Measurements from ENCODE around the gene ACOXL. TPM values are rescaled to one million over a fixed set of nuclear protein-coding genes. Genes with fewer than 3 reads are reported as not detected.
A peak's percentile ranks its signal among the peaks of the same experiment; 100 is the strongest.

The ACOXL gene
- total RNA-seq, 1 donor from 2014 or later = 0.20 TPM

GRCh38 chr2:110869472-110870446 lies 137.4 kb downstream of the ACOXL start:
- ATAC-seq (ENCODE audit: low read depth) = no peak
- Mint-ChIP-seq H3K27me3 (peaks cover 6% of the 10 kb centered on the region), H3K27ac (no peak overlapping the region)

GRCh38 chr2:110870545-110870944 lies 138.2 kb downstream of the ACOXL start:
- intact Hi-C loops (cut with micrococcal nuclease) = no loop called here
- Mint-ChIP-seq H3K27ac (no peak overlapping the region), H3K9me3 (no peaks in the 10 kb centered on the region), H3K36me3 (ENCODE audit: low read depth) (no peaks in the 10 kb centered on the region), H3K4me3 (no peak overlapping the region), H3K27me3 (peaks cover 6% of the 10 kb centered on the region), H3K4me1 (peaks cover 22% of the 10 kb centered on the region)
- DNase-seq (no peak), ATAC-seq (ENCODE audit: low read depth) (no peak)
- TF ChIP-seq, protein P1, sequence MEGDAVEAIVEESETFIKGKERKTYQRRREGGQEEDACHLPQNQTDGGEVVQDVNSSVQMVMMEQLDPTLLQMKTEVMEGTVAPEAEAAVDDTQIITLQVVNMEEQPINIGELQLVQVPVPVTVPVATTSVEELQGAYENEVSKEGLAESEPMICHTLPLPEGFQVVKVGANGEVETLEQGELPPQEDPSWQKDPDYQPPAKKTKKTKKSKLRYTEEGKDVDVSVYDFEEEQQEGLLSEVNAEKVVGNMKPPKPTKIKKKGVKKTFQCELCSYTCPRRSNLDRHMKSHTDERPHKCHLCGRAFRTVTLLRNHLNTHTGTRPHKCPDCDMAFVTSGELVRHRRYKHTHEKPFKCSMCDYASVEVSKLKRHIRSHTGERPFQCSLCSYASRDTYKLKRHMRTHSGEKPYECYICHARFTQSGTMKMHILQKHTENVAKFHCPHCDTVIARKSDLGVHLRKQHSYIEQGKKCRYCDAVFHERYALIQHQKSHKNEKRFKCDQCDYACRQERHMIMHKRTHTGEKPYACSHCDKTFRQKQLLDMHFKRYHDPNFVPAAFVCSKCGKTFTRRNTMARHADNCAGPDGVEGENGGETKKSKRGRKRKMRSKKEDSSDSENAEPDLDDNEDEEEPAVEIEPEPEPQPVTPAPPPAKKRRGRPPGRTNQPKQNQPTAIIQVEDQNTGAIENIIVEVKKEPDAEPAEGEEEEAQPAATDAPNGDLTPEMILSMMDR (IDR thresholded peaks at IDR 0.05) = no peak
- POLR2A ChIA-PET = no interaction called here
- CTCF ChIA-PET = no interaction called here

More at GRCh38 chr2:110869472-110870446, 137.4 kb downstream of the ACOXL start:
- no peak overlapping the region for H3K4me3 Mint-ChIP-seq
- intact Hi-C loops (cut with micrococcal nuclease) = no loop called here
- H3K4me1 Mint-ChIP-seq = peaks cover 20% of the 10 kb centered on the region
- ChIA-PET POLR2A (no interaction called here), CTCF (no interaction called here)
- no peaks in the 10 kb centered on the region for H3K36me3 Mint-ChIP-seq (ENCODE audit: low read depth)
- H3K9me3 Mint-ChIP-seq = no peaks in the 10 kb centered on the region
- TF ChIP-seq, protein P1 (IDR thresholded peaks at IDR 0.05) = no peak
- DNase-seq = no peak

- intact Hi-C loops (cut with micrococcal nuclease) = no loop called here
- Mint-ChIP-seq H3K27me3 (peaks cover 4% of the 10 kb centered on the region), H3K9me3 (no peaks in the 10 kb centered on the region), H3K4me3 (no peak overlapping the region), H3K27ac (no peak overlapping the region), H3K36me3 (ENCODE audit: low read depth) (no peaks in the 10 kb centered on the region), H3K4me1 (peaks cover 23% of the 10 kb centered on the region)
- ATAC-seq (ENCODE audit: low read depth) = no peak
- TF ChIP-seq, protein P1 (IDR thresholded peaks at IDR 0.05) = no peak
- ChIA-PET CTCF (no interaction called here), POLR2A (no interaction called here)
- no peak for DNase-seq
Measured at GRCh38 chr2:110871637-110872036, 139.3 kb downstream of the ACOXL start.

DNA sequence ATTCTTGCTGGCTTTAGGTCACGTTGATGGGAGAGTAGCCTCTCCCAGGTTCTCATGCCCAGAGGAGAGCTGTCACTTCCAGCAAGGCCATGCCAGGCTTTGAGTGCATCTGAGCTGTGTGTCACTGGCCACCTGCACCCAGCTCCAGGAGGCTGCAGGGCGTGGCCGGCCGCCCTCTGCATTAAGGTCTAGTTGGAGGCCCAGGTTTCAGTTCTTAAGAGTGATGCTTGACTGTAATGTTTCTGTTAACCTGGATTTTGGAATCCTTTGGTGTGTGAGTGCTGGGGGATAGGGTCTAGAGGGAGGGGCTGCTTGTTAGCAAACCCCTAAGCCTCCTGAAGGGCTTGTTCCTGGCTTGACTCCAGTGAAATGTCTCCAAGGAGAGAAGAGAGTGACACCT lies 140.1 kb downstream of the ACOXL start:
- no peak overlapping the region for H3K27ac Mint-ChIP-seq
- H3K4me3 Mint-ChIP-seq = no peak overlapping the region
- intact Hi-C loops (cut with micrococcal nuclease) = no loop called here
- ATAC-seq (ENCODE audit: low read depth) (peak; percentile 26), DNase-seq (no peak)
- POLR2A ChIA-PET = no interaction called here
- H3K27me3 Mint-ChIP-seq = peaks cover 8% of the 10 kb centered on the region
- H3K4me1 Mint-ChIP-seq = peaks cover 28% of the 10 kb centered on the region
- CTCF ChIA-PET = no interaction called here
- no peaks in the 10 kb centered on the region for H3K9me3 Mint-ChIP-seq
- H3K36me3 Mint-ChIP-seq (ENCODE audit: low read depth) = no peaks in the 10 kb centered on the region
- TF ChIP-seq, protein P1 (IDR thresholded peaks at IDR 0.05) = no peak

GRCh38 chr2:110873056-110873502 lies 140.7 kb downstream of the ACOXL start:
- TF ChIP-seq, protein P1 (IDR thresholded peaks at IDR 0.05) = no peak
- ChIA-PET POLR2A (no interaction called here), CTCF (no interaction called here)
- DNase-seq (no peak), ATAC-seq (ENCODE audit: low read depth) (peak; percentile 55)
- Mint-ChIP-seq H3K27me3 (peaks cover 12% of the 10 kb centered on the region), H3K4me3 (no peak overlapping the region), H3K9me3 (peaks cover 2% of the 10 kb centered on the region), H3K4me1 (peaks cover 28% of the 10 kb centered on the region), H3K27ac (peak overlapping the region; percentile 56), H3K36me3 (ENCODE audit: low read depth) (no peaks in the 10 kb centered on the region)
- intact Hi-C loops (cut with micrococcal nuclease) = no loop called here
